ENCODE data around the gene PIM1. TPM values are rescaled to one million over a fixed set of nuclear protein-coding genes. Genes with fewer than 3 reads are reported as not detected.
A peak's percentile ranks its signal among the peaks of the same experiment; 100 is the strongest.

PIM1 gene
- total and polyA plus RNA-seq, 9 of the 15 experiments (the other 6 are each of a cell fraction or from before 2014, with no cell fraction given) = 19.0 to 789 (median 212) TPM

- no peak for TF ChIP-seq FOXK1 (CRISPR knock-in tag; IDR thresholded peaks at IDR 0.05; ENCODE audit: borderline replicate concordance)
- peak; percentile 89 for TF ChIP-seq ZBTB7A (IDR thresholded peaks at IDR 0.05; ENCODE audit: borderline replicate concordance, control insufficient read depth, low read depth, low read length)
- no peak for TF ChIP-seq SREBF2 (CRISPR knock-in tag; IDR thresholded peaks at IDR 0.05)
Measured at GRCh38 chr6:37168811-37169495, 999 bp upstream of the PIM1 start (continued).

DNA sequence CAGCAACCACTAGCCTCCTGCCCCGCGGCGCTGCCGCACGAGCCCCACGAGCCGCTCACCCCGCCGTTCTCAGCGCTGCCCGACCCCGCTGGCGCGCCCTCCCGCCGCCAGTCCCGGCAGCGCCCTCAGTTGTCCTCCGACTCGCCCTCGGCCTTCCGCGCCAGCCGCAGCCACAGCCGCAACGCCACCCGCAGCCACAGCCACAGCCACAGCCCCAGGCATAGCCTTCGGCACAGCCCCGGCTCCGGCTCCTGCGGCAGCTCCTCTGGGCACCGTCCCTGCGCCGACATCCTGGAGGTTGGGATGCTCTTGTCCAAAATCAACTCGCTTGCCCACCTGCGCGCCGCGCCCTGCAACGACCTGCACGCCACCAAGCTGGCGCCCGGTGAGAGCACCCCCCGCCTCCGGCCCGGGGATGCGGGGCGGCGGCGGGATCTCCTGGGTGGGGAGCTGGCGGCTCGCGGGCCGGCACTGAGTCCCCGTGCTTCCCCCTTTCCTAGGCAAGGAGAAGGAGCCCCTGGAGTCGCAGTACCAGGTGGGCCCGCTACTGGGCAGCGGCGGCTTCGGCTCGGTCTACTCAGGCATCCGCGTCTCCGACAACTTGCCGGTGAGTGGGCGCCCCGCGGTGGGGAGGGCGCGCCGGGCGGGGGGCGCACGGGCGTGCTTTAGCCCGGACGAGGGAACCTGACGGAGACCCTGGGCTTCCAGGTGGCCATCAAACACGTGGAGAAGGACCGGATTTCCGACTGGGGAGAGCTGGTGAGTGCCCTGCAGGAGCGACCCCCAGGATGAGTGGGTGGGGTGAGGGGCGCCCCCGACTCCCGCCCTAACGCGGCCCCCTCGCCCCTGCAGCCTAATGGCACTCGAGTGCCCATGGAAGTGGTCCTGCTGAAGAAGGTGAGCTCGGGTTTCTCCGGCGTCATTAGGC lies 585 bp downstream of the PIM1 start:
- Histone ChIP-seq H3K27me3 (ENCODE audit: control insufficient read depth in 2 of 2, insufficient read depth in 2 of 2, low read length in 2 of 2) (no peaks in the 10 kb centered on the region), H3K27ac (ENCODE audit: extremely low read depth, low read depth, low read length) (peak overlapping the region; percentile 82), H2AFZ (ENCODE audit: low read depth, low read length) (no peak overlapping the region), H3K36me3 (ENCODE audit: control insufficient read depth, insufficient read depth, low read length) (peaks cover 52% of the 10 kb centered on the region), H3K9ac (ENCODE audit: insufficient read depth in 1 of 2, low read depth in 2 of 2, low read length in 2 of 2) (peak overlapping the region; percentile 87 to 98), H3K4me1 (replicated peaks in 1 of 2; ENCODE audit: control insufficient read depth in 2 of 2, insufficient read depth in 2 of 2, low read length in 2 of 2) (peaks cover 9 to 22% of the 10 kb centered on the region in 2 experiments; a peak in 4 of 5 replicates), H3K79me2 (ENCODE audit: control insufficient read depth, insufficient read depth, low read length) (peaks cover 64% of the 10 kb centered on the region), H4K20me1 (replicated peaks; ENCODE audit: control insufficient read depth, insufficient read depth, low read length) (peaks cover 22% of the 10 kb centered on the region; the same call in 1 of the 2 replicates), H3K9me3 (replicated peaks; ENCODE audit: control insufficient read depth, insufficient read depth, low read depth, low read length) (no peaks in the 10 kb centered on the region; the same call in 1 of the 2 replicates), H3K9me1 (ENCODE audit: control insufficient read depth, insufficient read depth, low read length) (no peaks in the 10 kb centered on the region), H3K4me2 (ENCODE audit: insufficient read depth, low read length) (peak overlapping the region; percentile 87), H3K4me3 (peak overlapping the region; percentile 97)
- peak; percentile 49 for ATAC-seq
- ChIA-PET CTCF (ENCODE audit: low intra/inter-chr PET ratio) (interaction anchor here (0.6 to 5.6 kb wide), 8 partner anchors 39 to 150 kb away, joined by 3 to 83 read pairs (median 30); no protein-coding TSS in a partner anchor), POLR2A (interaction anchor here (0.6 to 9.3 kb wide), 28 partner anchors 9 to 1692 kb away, joined by 3 to 128 read pairs (median 4); partner anchors contain the start of gene TMEM217)
- WGBS (ENCODE audit: insufficient coverage, low coverage, missing lambda C conversion rate) = under 1% methylated on average over 85 of the region's 92 CpGs
- FAIRE-seq = no peak
- in situ Hi-C loops (cut with MboI) = loop anchor here (5.0 to 10.0 kb wide), 3 partner anchors 37 to 146 kb away; no protein-coding TSS in a partner anchor
- no TSS peak for BruUV-seq (replicated peaks)
- intact Hi-C loops (cut with micrococcal nuclease) = loop anchor here (5.0 kb wide), 2 partner anchors 68 to 87 kb away; partner anchors contain the start of genes TBC1D22B and TMEM217
- DNase-seq (ENCODE audit: extremely low read depth in 1 of 4, low spot score in 3 of 4) = peak; percentile 51 to 73 (median 53)
- TF ChIP-seq MAFF (IDR thresholded peaks at IDR 0.05; ENCODE audit: low read length) (no peak), GTF2E2 (tag; IDR thresholded peaks at IDR 0.05) (no peak), PURB (CRISPR knock-in tag; IDR thresholded peaks at IDR 0.05; ENCODE audit: low read depth) (no peak), PTTG1 (tag; IDR thresholded peaks at IDR 0.05; ENCODE audit: low read depth) (no peak), ZNF41 (CRISPR knock-in tag; conservative IDR thresholded peaks at IDR 0.05) (no peak), PHTF2 (CRISPR knock-in tag; IDR thresholded peaks at IDR 0.05) (no peak), TGIF2 (CRISPR knock-in tag; IDR thresholded peaks at IDR 0.05) (peak; percentile 71; the same call in 1 of the 2 replicates), ZBTB33 (CRISPR knock-in tag; IDR thresholded peaks at IDR 0.05) (0 out of 2 replicates have a peak, but pooled peaks have one; percentile 36)
- TF ChIP-seq, protein P1, sequence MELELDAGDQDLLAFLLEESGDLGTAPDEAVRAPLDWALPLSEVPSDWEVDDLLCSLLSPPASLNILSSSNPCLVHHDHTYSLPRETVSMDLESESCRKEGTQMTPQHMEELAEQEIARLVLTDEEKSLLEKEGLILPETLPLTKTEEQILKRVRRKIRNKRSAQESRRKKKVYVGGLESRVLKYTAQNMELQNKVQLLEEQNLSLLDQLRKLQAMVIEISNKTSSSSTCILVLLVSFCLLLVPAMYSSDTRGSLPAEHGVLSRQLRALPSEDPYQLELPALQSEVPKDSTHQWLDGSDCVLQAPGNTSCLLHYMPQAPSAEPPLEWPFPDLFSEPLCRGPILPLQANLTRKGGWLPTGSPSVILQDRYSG (tag; conservative IDR thresholded peaks at IDR 0.05; ENCODE audit: low read depth) = no peak
